SIG-M5 treated with dmso at 0.1 percent for 504 hours (cell line): ENCODE results near the gene KRT6A.

Experiments
- DNase-seq: peaks from one replicate; lab custom pipeline; 2025; ENCODE audit not compliant: unreplicated experiment; lab: John Stamatoyannopoulos, UW

Gene KRT6A

GRCh38 chr12:52438305-52439301 lies 54.5 kb downstream of the KRT6A start:
- DNase-seq = no peak

- no peak for DNase-seq
Observed at GRCh38 chr12:52437508-52437907, 55.5 kb downstream of the KRT6A start.
